Cerebellar cortex (tissue), 1 donor: ENCODE results near the gene VAV2.

ENCODE experiments used
- DNase-seq: peaks from one replicate; pipeline ENCODE4 v3.0.0-alpha.2; 2015; ENCODE audit warnings: low spot score

The VAV2 gene

GRCh38 chr9:133741716-133742115 is 250.4 kb downstream of the VAV2 start:
- no peak for DNase-seq

GRCh38 chr9:133740911-133741310 is 251.2 kb downstream of the VAV2 start:
- peak; percentile 59 for DNase-seq

- no peak for DNase-seq
Observed at GRCh38 chr9:133739408-133740280, 252.5 kb downstream of the VAV2 start.

GRCh38 chr9:133738640-133739225 is 253.4 kb downstream of the VAV2 start:
- DNase-seq: no peak

GRCh38 chr9:133737774-133738639 is 254.1 kb downstream of the VAV2 start, which contains the start of gene SARDH:
TSS of gene SARDH (minus strand) at chr9:133738352. CDS start at chr9:133734173, 4,179 bp downstream.
- peak; percentile 36 for DNase-seq

GRCh38 chr9:133737071-133737773 is 254.9 kb downstream of the VAV2 start:
- no peak for DNase-seq

GRCh38 chr9:133735931-133736330 is 256.2 kb downstream of the VAV2 start:
- DNase-seq: no peak

- no peak for DNase-seq
Observed at GRCh38 chr9:133735415-133735775, 256.7 kb downstream of the VAV2 start.

GRCh38 chr9:133734590-133735414 is 257.3 kb downstream of the VAV2 start:
- no peak for DNase-seq

GRCh38 chr9:133733796-133734533 is 258.2 kb downstream of the VAV2 start:
- no peak for DNase-seq

- no peak for DNase-seq
Observed at GRCh38 chr9:133733421-133733795, 258.7 kb downstream of the VAV2 start.

GRCh38 chr9:133732639-133733408 is 259.3 kb downstream of the VAV2 start:
- no peak for DNase-seq

GRCh38 chr9:133731876-133732638 is 260.1 kb downstream of the VAV2 start:
- peak; percentile 99 for DNase-seq

GRCh38 chr9:133730994-133731715 is 261.0 kb downstream of the VAV2 start:
- no peak for DNase-seq

GRCh38 chr9:133729617-133730281 is 262.4 kb downstream of the VAV2 start:
- no peak for DNase-seq

- DNase-seq: no peak
Observed at GRCh38 chr9:133728856-133729616, 263.1 kb downstream of the VAV2 start.
